Measurements from ENCODE around the gene ICE1.
"Not testable (repeated sequence)": the region's sequence is repeated elsewhere in the genome, so short reads cannot be mapped to it uniquely, and the experiment has no call there.

DNA sequence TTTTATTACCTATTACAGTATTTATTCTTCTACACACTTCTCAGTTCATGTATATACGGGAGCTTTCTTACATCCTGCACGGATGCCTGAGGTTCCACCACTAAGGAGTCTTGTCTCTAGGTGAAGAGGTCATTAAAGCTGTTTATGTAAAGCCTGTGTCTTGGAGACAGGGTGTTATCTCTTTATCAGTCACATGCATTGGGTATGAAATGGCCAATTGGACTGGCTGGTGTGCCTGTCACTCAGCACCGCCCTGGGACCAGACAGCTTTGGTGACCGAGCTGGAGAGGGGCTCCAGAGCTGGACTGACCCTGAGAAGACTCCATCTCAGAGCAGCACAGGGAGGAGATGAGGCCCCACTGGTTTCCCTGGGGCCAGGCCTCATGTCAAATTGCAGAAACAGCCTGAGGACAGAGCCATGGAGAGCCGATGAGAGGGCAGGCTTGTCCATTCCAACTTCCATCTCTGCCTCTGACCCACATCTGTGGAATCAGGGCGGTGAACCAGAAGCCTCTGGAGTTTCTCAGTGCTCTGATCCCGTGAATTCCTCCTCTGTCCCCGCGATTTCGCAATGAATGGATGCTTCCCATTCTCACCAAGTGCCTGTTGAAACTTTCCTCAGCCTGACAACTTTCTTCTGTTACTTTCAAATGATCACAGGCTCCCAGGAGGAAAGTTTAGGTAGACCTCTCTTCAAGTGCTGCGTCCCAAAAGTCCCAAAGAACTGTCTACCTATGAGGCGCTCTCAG is 32.2 kb upstream of the ICE1 start:
- not testable (repeated sequence) for TF ChIP-seq USF2 (IDR thresholded peaks at IDR 0.05; ENCODE audit: low read depth, low read length); CTCF (conservative IDR thresholded peaks at IDR 0.05; ENCODE audit: low read depth, low read length); RFX5 (IDR thresholded peaks at IDR 0.05; ENCODE audit: low read depth, low read length)
